Midbrain (tissue), 1 donor: ENCODE data around the gene ZNF335.

ENCODE experiments used
- DNase-seq: peaks from one replicate; lab custom pipeline; 2025; lab: John Stamatoyannopoulos, UW

Gene ZNF335

DNA sequence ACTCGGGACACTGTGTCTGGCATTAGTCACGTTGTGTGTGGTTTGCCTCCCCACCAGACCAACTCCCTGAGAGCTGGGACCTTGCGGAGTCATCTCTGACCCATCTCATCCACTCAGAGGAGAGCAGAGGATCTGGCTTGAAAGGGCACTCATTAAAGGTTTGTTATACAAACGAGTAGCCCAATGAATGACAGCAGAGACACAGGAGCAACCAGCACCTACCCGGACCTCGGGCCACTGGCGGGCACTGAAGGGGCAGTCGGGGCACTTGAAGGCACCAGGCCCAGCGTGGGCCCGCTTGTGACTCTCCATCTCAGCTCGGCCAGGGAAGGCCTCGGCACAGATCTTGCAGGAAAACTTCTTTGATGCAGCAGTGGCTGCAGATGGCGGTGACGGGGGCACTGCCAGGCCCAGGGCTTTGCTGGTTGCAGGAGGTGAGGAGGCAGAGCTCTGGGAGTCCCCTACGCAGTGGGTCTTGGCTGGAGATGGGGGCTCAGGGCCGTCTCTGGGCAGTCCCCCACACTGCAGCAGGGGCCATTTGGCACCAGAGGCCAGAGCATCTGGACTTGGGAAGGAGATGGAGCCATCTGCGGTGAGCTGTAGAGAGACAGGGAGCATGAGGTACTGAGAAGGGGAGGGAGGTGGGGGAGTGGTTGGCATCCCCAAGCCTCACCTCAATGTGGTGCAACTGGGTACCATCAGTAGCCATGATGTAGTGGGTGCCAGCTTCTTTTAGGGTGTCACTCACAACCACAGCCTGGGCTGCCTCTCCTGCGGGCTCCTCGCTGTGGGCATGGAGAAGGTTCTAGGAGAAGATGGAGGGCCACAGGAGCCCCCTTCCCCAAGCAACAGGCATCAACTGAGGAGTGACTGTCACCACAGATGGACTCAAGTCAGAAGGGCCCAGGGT lies 19.8 kb downstream of the ZNF335 start:
- DNase-seq: no peak

DNA sequence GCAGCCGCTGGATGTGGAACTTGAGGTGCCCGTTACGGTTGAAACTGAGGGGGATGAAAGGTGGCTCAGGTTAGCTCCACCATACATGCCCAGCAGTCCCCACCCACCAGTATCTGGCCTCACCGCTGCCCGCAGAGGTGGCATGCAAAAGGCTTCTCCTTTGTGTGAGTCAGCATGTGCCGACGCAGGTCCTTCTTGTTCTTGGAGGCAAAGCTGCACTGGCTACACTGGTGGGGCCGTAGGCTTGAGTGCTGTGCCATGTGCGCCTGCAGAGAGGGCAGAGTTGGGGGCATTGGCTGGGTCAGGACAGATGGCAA lies 21.7 kb downstream of the ZNF335 start:
- no peak for DNase-seq

- no peak for DNase-seq
Measured at GRCh38 chr20:45949542-45950329, 22.3 kb downstream of the ZNF335 start.

DNA sequence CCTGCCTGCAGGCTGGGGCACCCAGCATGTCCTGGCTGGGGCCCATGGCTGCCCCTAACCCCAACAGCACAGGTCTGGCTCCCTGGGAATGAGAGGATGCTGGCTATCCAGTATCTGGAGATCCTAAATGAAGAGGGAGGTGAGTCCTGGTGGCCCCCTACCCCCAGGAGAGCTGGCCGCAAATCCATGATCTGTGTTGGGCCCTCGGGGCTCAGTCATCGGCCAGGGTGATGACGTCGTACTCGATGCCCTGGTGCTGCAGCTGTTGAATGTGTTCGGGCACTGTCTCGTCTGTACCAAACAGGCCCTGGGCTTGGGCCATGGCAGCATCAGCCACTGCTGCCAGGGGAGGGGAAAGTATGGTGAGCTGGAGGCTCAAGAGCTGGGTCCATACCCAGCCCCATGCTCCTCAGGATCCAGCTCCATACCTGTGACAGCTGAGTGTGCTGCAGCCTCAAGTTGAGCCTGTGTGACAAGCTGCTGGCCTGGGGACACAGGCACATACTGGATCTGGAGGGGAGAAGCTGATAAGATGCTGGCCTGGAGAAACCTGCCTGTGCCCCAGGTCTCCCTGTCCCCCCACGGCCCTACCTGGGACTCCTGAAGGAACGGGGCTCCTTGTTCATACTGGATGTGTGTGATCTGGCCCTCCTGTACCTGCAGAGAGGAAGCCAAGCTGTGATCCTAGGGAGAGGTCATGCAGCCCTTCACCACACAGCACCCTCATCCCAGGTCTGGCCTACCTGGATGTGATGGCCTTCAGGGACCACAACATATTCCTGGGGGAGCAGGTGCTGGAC lies 23.1 kb downstream of the ZNF335 start:
- DNase-seq: no peak

DNA sequence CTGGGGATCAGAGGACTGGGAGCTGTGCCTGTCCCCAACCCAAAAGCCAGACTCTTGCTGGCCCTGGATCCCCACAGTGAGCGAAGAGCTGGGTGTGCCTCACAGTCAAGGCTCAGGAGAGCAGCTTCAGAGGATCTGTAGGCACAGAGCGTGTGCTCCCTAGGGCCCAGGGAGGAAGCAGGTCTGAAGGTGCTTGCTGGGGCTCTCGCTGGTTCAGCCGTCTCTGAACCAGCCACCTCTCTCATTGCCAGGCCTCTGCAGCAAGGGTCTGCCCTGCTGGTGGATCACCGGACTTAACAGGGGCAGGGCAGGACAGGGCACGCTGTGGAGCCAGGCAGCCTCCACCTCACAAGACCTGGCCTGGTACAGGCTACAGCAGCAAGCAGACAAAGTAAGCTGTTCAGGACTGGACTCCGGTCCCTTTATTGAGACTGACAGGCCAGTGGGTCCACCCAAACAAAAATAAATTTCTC lies 23.7 kb downstream of the ZNF335 start:
- DNase-seq: no peak

DNA sequence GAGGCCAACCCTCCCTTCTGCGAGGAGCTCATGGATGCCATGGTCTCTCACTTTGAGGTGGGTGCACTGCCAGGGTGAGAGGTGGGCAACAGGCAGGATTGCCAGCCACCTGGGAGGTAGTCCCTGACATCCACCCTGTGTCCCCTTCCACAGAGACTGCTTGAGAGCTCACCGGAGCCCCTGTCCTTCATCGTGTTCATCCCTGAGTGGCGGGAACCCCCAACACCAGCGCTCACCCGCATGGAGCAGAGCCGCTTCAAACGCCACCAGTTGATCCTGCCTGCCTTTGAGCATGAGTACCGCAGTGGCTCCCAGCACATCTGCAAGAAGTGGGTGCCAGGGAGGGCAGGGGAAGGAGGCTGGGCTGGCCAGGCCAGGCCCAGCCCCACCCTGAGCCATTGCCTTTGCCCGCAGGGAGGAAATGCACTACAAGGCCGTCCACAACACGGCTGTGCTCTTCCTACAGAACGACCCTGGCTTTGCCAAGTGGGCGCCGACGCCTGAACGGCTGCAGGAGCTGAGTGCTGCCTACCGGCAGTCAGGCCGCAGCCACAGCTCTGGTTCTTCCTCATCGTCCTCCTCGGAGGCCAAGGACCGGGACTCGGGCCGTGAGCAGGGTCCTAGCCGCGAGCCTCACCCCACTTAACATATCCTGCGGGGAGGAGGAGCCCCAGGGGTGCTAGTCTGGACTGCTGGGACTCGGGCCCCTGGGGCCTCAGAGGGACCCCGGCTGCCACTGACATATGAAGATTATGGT lies 24.7 kb downstream of the ZNF335 start:
- no peak for DNase-seq

- no peak for DNase-seq
Measured at GRCh38 chr20:45946149-45946970, 25.6 kb downstream of the ZNF335 start.

DNA sequence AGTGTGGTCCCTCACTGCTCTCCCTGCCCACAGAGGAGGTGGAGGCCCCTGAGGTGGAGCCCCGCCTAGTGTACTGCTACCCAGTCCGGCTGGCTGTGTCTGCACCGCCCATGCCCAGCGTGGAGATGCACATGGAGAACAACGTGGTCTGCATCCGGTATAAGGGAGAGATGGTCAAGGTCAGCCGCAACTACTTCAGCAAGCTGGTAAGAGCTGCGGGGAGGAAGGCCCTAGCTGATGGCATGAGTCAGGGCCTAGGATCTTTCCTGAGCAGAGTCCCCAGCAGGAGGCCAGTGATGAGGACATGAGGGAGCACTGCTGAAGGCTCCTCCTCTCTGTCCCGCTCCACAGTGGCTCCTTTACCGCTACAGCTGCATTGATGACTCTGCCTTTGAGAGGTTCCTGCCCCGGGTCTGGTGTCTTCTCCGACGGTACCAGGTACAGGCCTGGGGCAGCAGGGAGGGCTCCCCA lies 26.3 kb downstream of the ZNF335 start:
- no peak for DNase-seq

DNA sequence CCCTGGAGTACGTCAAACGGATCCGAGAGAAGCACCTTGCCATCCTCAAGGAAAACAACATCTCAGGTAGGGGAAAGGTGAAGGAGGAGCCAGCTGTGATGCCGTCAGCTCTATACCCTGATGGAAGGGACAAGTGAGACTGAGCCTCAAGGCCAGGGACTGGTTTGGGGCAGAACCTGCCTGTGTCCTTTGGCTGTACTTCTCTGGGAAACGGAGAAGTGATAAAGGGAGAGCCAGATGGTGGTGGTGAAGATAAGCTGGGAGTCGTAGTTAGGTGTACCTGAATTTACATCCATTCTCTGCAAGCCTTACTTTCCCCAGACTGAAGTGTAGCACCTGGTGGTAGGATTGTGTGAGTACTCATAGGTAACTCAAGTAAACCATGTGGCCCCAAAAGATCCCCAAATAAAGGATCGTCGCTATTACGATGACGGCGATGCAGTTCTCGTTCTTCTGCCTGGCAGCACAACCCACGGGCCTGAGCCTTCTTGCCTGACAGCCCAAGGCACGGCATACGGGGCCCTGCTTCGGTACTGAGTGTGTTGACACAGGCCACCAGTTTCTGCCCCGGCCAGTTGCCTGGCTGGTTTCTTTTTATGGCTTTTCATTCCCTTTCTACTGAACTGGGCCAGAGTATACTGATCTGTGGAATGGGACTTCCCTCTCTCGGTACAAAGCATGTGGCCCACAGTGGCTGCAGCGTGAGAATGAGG lies 26.9 kb downstream of the ZNF335 start:
- DNase-seq: no peak

GRCh38 chr20:45944151-45944964 lies 27.6 kb downstream of the ZNF335 start:
- no peak for DNase-seq

DNA sequence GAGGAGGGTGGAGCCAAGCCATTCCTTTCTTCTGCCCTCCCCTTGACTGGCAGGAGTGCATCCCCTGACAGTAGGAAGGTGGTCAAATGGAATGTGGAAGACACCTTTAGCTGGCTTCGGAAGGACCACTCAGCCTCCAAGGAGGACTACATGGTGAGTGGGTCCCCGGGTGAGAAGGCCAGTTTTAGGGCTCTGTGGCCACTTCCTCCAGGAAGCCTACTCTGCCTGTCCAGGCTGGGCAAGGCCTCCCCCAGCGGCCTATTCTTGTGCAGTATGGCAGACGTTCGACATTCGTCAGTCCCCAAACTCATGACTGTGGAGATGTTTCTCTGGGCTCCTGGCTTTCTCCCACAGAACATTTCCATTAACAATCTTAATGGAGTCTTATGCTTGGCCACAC lies 28.4 kb downstream of the ZNF335 start:
- DNase-seq: no peak

DNA sequence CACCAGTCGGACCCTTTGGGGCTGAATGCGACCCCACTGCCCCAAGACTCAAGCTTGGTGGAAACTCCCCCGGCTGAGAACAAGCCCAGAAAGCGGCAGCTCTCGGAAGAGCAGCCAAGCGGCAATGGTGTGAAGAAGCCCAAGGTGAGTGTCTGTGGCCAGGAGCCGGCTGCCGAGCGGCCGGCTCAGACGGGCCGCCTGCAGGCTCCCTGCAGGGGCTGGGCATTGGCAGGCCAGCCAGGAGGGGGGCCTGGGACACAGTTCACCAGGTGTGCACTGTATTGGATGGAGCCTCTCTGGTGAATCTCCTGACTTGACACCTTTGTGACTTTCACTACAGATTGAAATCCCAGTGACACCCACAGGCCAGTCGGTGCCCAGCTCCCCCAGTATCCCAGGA lies 31.5 kb downstream of the ZNF335 start:
- no peak for DNase-seq

GRCh38 chr20:45940053-45940452 lies 31.9 kb downstream of the ZNF335 start:
- no peak for DNase-seq

DNA sequence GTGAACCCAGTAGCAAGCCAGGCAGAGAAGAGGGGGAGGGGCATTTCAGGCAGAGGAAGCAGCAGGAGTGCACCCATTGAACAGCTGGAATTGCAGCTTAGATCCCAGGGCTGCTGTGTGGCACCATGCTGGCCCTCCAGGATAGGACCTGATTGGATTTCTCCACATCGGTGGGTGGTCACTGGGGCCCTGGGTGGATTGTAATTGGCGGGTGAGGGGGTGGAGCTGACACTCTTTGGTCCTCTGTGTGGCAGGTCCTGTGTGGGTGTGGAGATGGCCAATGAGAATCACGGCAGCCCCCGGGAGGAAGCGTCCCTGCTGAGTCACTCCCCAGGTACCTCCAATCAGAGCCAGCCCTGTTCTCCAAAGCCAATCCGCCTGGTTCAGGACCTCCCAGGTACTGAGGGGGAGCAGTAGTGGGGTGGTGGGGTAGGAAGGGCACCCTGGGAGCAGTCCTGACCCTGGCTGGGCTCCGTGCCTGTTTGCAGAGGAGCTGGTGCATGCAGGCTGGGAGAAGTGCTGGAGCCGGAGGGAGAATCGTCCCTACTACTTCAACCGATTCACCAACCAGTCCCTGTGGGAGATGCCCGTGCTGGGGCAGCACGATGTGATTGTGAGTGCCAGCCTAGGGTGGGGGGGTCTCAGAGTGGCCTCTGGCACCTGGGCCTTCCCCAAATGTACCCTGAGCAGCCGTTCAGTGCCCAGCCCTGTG lies 33.1 kb downstream of the ZNF335 start:
- no peak for DNase-seq

DNA sequence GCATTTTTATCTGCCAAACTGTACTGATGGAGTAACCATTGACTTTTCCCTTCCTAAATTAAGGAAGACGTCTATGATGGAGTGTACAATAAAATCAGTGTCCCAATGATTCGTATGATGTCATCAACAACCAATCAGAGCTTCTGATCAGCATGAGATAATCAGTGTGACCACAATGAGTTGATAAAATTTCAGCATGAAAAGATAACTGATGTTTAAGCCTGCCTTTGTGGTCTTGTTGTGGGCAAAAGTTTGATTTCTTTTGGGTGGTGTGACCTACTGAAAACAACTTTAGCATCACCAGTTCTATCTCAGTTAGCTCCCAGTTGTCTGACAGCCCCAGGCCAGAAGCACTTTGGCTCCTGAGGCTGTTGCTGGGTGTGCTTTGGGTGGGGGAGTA lies 34.2 kb downstream of the ZNF335 start:
- DNase-seq: no peak

GRCh38 chr20:45935416-45936046 lies 36.5 kb downstream of the ZNF335 start:
- peak; percentile 60 for DNase-seq

DNA sequence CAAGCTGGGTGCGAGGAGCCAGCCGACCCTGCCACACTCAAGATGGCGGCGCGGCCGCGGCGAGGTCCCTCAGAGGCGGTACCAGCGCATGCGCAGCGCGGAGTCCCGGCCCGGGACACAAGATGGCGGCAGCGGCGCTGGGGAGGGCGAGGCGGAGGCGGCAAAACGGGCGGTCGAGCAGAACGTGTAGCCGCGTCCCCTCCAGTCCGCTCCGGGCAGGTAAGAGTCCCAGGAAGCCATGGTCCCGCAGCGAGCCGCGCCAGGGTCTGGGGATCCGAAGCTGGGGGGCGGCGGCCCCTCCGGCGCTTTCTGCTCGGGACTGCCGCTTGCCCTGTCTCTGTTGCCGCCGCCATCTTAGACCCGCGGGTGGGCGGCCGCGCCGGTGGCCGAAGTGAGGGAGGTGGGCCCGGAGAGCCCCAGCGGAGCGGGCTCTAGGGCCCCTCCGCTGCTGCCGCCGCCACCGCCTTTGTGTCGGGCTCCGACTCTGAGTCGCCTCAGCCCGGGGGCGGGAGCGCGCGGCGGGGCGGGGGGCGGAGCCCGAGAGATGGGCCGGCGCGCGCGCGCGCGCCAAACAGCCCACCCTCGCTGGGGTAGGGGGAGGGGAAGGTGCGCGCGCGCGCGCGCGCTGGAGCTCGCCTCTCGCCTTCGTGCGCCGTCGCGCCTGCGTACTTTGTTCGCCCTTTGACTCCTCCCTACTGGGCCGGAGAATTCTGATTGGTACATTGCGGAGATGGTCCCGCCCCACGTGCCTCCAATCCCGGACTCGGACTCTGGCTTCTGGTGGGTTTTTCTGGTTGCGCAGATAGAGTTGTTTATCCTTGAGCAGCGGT lies 37.2 kb downstream of the ZNF335 start, which contains the start of gene PCIF1:
PCIF1 (plus strand) TSS at position 98 of the 830 bp plus-strand sequence. CDS start 4,317 bp downstream, outside the sequence.
- DNase-seq: peak; percentile 98
